Mononuclear cell (primary cell): ENCODE data around the gene ATP1A4. TPM values are rescaled to one million over a fixed set of nuclear protein-coding genes. Genes with fewer than 3 reads are reported as not detected.

Experiments
- H3K27me3 ChIP-seq: 2 replicates; pipeline ENCODE4 v1.6.0; 2011; ENCODE audit warnings: low read length, control low read depth; ENCODE audit not compliant: insufficient read depth
- H3K4me1 ChIP-seq: 2 replicates; pipeline ENCODE4 v1.5.1; 2011; ENCODE audit warnings: mild to moderate bottlenecking, low read length, control low read depth; ENCODE audit not compliant: insufficient read depth
- H3K4me3 ChIP-seq: 2 replicates; pipeline ENCODE4 v1.5.1; 2011; ENCODE audit warnings: mild to moderate bottlenecking, low read length, moderate library complexity
- H3K9me3 ChIP-seq: 2 replicates; pipeline ENCODE4 v1.5.1; 2011; ENCODE audit warnings: low read depth, mild to moderate bottlenecking, control low read depth, low read length
- total RNA-seq: library from RNA; depleted of rRNA; stranded (reverse); fragments of >200 nt; gene quantifications from one replicate; pipeline ENCODE4 v1.2.3, GENCODE V29; 2012

The ATP1A4 gene
- total RNA-seq, 1 donor: under 0.01 TPM

GRCh38 chr1:160149233-160149632, 2.2 kb upstream of the ATP1A4 start:
- H3K27me3 ChIP-seq: no peaks in the 10 kb centered on the region
- H3K9me3 ChIP-seq: no peaks in the 10 kb centered on the region
- no peaks in the 10 kb centered on the region for H3K4me1 ChIP-seq
- no peak overlapping the region for H3K4me3 ChIP-seq

GRCh38 chr1:160149716-160150115, 1.7 kb upstream of the ATP1A4 start:
- H3K4me1 ChIP-seq: no peaks in the 10 kb centered on the region
- H3K9me3 ChIP-seq: no peaks in the 10 kb centered on the region
- no peaks in the 10 kb centered on the region for H3K27me3 ChIP-seq
- H3K4me3 ChIP-seq: no peak overlapping the region

- Histone ChIP-seq H3K27me3 (no peaks in the 10 kb centered on the region), H3K9me3 (no peaks in the 10 kb centered on the region), H3K4me1 (no peaks in the 10 kb centered on the region), H3K4me3 (no peak overlapping the region)
Measured at GRCh38 chr1:160154790-160155189, 3.4 kb downstream of the ATP1A4 start.

- Histone ChIP-seq H3K9me3 (no peaks in the 10 kb centered on the region), H3K27me3 (no peaks in the 10 kb centered on the region), H3K4me3 (no peak overlapping the region), H3K4me1 (peaks cover 1% of the 10 kb centered on the region)
Measured at GRCh38 chr1:160156361-160156760, 5.0 kb downstream of the ATP1A4 start.

GRCh38 chr1:160157174-160157573, 5.8 kb downstream of the ATP1A4 start:
- Histone ChIP-seq H3K9me3 (no peaks in the 10 kb centered on the region), H3K4me1 (peaks cover 6% of the 10 kb centered on the region), H3K27me3 (no peaks in the 10 kb centered on the region), H3K4me3 (no peak overlapping the region)

- H3K4me3 ChIP-seq: no peak overlapping the region
- H3K27me3 ChIP-seq: no peaks in the 10 kb centered on the region
- no peaks in the 10 kb centered on the region for H3K9me3 ChIP-seq
Measured at GRCh38 chr1:160158031-160158430, 6.6 kb downstream of the ATP1A4 start.

GRCh38 chr1:160158534-160158933, 7.1 kb downstream of the ATP1A4 start:
- Histone ChIP-seq H3K4me3 (no peak overlapping the region), H3K4me1 (peaks cover 20% of the 10 kb centered on the region), H3K27me3 (no peaks in the 10 kb centered on the region), H3K9me3 (no peaks in the 10 kb centered on the region)

More at GRCh38 chr1:160158031-160158430, 6.6 kb downstream of the ATP1A4 start:
- peaks cover 15% of the 10 kb centered on the region for H3K4me1 ChIP-seq

GRCh38 chr1:160159846-160160245, 8.4 kb downstream of the ATP1A4 start:
- Histone ChIP-seq H3K4me3 (no peak overlapping the region), H3K27me3 (peaks cover 3% of the 10 kb centered on the region), H3K9me3 (no peaks in the 10 kb centered on the region), H3K4me1 (peaks cover 23% of the 10 kb centered on the region)

GRCh38 chr1:160161965-160162705, 10.7 kb downstream of the ATP1A4 start:
- Histone ChIP-seq H3K4me1 (peaks cover 40% of the 10 kb centered on the region), H3K27me3 (peaks cover 3% of the 10 kb centered on the region), H3K9me3 (no peaks in the 10 kb centered on the region), H3K4me3 (no peak overlapping the region)

GRCh38 chr1:160162931-160163330, 11.5 kb downstream of the ATP1A4 start:
- Histone ChIP-seq H3K27me3 (peaks cover 3% of the 10 kb centered on the region), H3K9me3 (no peaks in the 10 kb centered on the region), H3K4me1 (peaks cover 46% of the 10 kb centered on the region), H3K4me3 (no peak overlapping the region)

- H3K4me1 ChIP-seq: peaks cover 51% of the 10 kb centered on the region
- peaks cover 3% of the 10 kb centered on the region for H3K27me3 ChIP-seq
- no peak overlapping the region for H3K4me3 ChIP-seq
- no peaks in the 10 kb centered on the region for H3K9me3 ChIP-seq
Measured at GRCh38 chr1:160163615-160164014, 12.2 kb downstream of the ATP1A4 start.

- Histone ChIP-seq H3K4me1 (peaks cover 56% of the 10 kb centered on the region), H3K4me3 (no peak overlapping the region), H3K9me3 (no peaks in the 10 kb centered on the region), H3K27me3 (peaks cover 3% of the 10 kb centered on the region)
Measured at GRCh38 chr1:160164121-160164520, 12.7 kb downstream of the ATP1A4 start.

- Histone ChIP-seq H3K4me3 (no peak overlapping the region), H3K4me1 (peaks cover 66% of the 10 kb centered on the region), H3K9me3 (no peaks in the 10 kb centered on the region), H3K27me3 (peaks cover 3% of the 10 kb centered on the region)
Measured at GRCh38 chr1:160166166-160166868, 14.9 kb downstream of the ATP1A4 start.

- H3K27me3 ChIP-seq: peaks cover 3% of the 10 kb centered on the region
- H3K4me3 ChIP-seq: no peak overlapping the region
- peaks cover 61% of the 10 kb centered on the region for H3K4me1 ChIP-seq
- H3K9me3 ChIP-seq: no peaks in the 10 kb centered on the region
Measured at GRCh38 chr1:160167056-160167455, 15.7 kb downstream of the ATP1A4 start.

GRCh38 chr1:160167580-160167979, 16.2 kb downstream of the ATP1A4 start:
- peaks cover 3% of the 10 kb centered on the region for H3K27me3 ChIP-seq

GRCh38 chr1:160168016-160168415, 16.6 kb downstream of the ATP1A4 start:
- Histone ChIP-seq H3K4me1 (peaks cover 52% of the 10 kb centered on the region), H3K9me3 (no peaks in the 10 kb centered on the region), H3K4me3 (no peak overlapping the region), H3K27me3 (peaks cover 3% of the 10 kb centered on the region)

More at GRCh38 chr1:160167580-160167979, 16.2 kb downstream of the ATP1A4 start:
- peaks cover 57% of the 10 kb centered on the region for H3K4me1 ChIP-seq
- no peak overlapping the region for H3K4me3 ChIP-seq
- H3K9me3 ChIP-seq: no peaks in the 10 kb centered on the region
